ENCODE measurements around the gene CPVL. TPM values are rescaled to one million over a fixed set of nuclear protein-coding genes. Genes with fewer than 3 reads are reported as not detected.

CPVL gene
- total RNA-seq, 1 donor from 2014 or later: not detected

- H3K4me1 Mint-ChIP-seq (ENCODE audit: low read depth): peaks cover 5% of the 10 kb centered on the region
- no peaks in the 10 kb centered on the region for H3K36me3 Mint-ChIP-seq (ENCODE audit: low read depth)
- H3K4me3 Mint-ChIP-seq (ENCODE audit: low read depth): no peak overlapping the region
- intact Hi-C loops (cut with micrococcal nuclease): no loop called here
- H3K27ac Mint-ChIP-seq: no peak overlapping the region
- no peaks in the 10 kb centered on the region for H3K27me3 Mint-ChIP-seq (ENCODE audit: low read depth)
- no peaks in the 10 kb centered on the region for H3K9me3 Mint-ChIP-seq
- DNase-seq (ENCODE audit: low spot score): no peak
Measured at GRCh38 chr7:29040579-29040925, 105.8 kb downstream of the CPVL start.

- H3K27me3 Mint-ChIP-seq (ENCODE audit: low read depth): no peaks in the 10 kb centered on the region
- no peaks in the 10 kb centered on the region for H3K9me3 Mint-ChIP-seq
- H3K4me3 Mint-ChIP-seq (ENCODE audit: low read depth): no peak overlapping the region
- intact Hi-C loops (cut with micrococcal nuclease): no loop called here
- H3K36me3 Mint-ChIP-seq (ENCODE audit: low read depth): no peaks in the 10 kb centered on the region
- no peak overlapping the region for H3K27ac Mint-ChIP-seq
- peaks cover 8% of the 10 kb centered on the region for H3K4me1 Mint-ChIP-seq (ENCODE audit: low read depth)
- DNase-seq (ENCODE audit: low spot score): no peak
Measured at GRCh38 chr7:29039821-29040578, 106.3 kb downstream of the CPVL start.

GRCh38 chr7:29038463-29038862 is 107.9 kb downstream of the CPVL start:
- Mint-ChIP-seq H3K27ac (no peak overlapping the region), H3K4me3 (ENCODE audit: low read depth) (no peak overlapping the region)

GRCh38 chr7:29035044-29035740 is 111.1 kb downstream of the CPVL start:
- intact Hi-C loops (cut with micrococcal nuclease): no loop called here
- no peaks in the 10 kb centered on the region for H3K36me3 Mint-ChIP-seq (ENCODE audit: low read depth)

More at GRCh38 chr7:29038463-29038862, 107.9 kb downstream of the CPVL start:
- H3K4me1 Mint-ChIP-seq (ENCODE audit: low read depth): peaks cover 8% of the 10 kb centered on the region
- no peak for DNase-seq (ENCODE audit: low spot score)
- H3K27me3 Mint-ChIP-seq (ENCODE audit: low read depth): no peaks in the 10 kb centered on the region
- H3K36me3 Mint-ChIP-seq (ENCODE audit: low read depth): no peaks in the 10 kb centered on the region
- no peaks in the 10 kb centered on the region for H3K9me3 Mint-ChIP-seq
- intact Hi-C loops (cut with micrococcal nuclease): no loop called here

GRCh38 chr7:29033584-29033983 is 112.8 kb downstream of the CPVL start:
- intact Hi-C loops (cut with micrococcal nuclease): no loop called here
- H3K27ac Mint-ChIP-seq: no peak overlapping the region
- peaks cover 6% of the 10 kb centered on the region for H3K4me1 Mint-ChIP-seq (ENCODE audit: low read depth)
- no peaks in the 10 kb centered on the region for H3K9me3 Mint-ChIP-seq
- H3K4me3 Mint-ChIP-seq (ENCODE audit: low read depth): no peak overlapping the region
- H3K27me3 Mint-ChIP-seq (ENCODE audit: low read depth): no peaks in the 10 kb centered on the region
- H3K36me3 Mint-ChIP-seq (ENCODE audit: low read depth): no peaks in the 10 kb centered on the region
- DNase-seq (ENCODE audit: low spot score): no peak

More at GRCh38 chr7:29035044-29035740, 111.1 kb downstream of the CPVL start:
- peak overlapping the region; percentile 42 for H3K27ac Mint-ChIP-seq
- no peaks in the 10 kb centered on the region for H3K9me3 Mint-ChIP-seq
- no peak overlapping the region for H3K4me3 Mint-ChIP-seq (ENCODE audit: low read depth)
- peaks cover 8% of the 10 kb centered on the region for H3K4me1 Mint-ChIP-seq (ENCODE audit: low read depth)
- no peak for DNase-seq (ENCODE audit: low spot score)
- no peaks in the 10 kb centered on the region for H3K27me3 Mint-ChIP-seq (ENCODE audit: low read depth)

GRCh38 chr7:29032146-29032545 is 114.2 kb downstream of the CPVL start:
- intact Hi-C loops (cut with micrococcal nuclease): no loop called here
- no peaks in the 10 kb centered on the region for H3K36me3 Mint-ChIP-seq (ENCODE audit: low read depth)
- H3K9me3 Mint-ChIP-seq: peaks cover 6% of the 10 kb centered on the region
- no peaks in the 10 kb centered on the region for H3K27me3 Mint-ChIP-seq (ENCODE audit: low read depth)
- no peak overlapping the region for H3K27ac Mint-ChIP-seq
- H3K4me1 Mint-ChIP-seq (ENCODE audit: low read depth): peaks cover 6% of the 10 kb centered on the region
- no peak overlapping the region for H3K4me3 Mint-ChIP-seq (ENCODE audit: low read depth)
- DNase-seq (ENCODE audit: low spot score): no peak

GRCh38 chr7:29030781-29031275 is 115.5 kb downstream of the CPVL start:
- no peaks in the 10 kb centered on the region for H3K27me3 Mint-ChIP-seq (ENCODE audit: low read depth)

GRCh38 chr7:29022291-29022988 is 123.9 kb downstream of the CPVL start:
- Mint-ChIP-seq H3K27me3 (ENCODE audit: low read depth) (no peaks in the 10 kb centered on the region), H3K4me3 (ENCODE audit: low read depth) (no peak overlapping the region), H3K9me3 (peaks cover 26% of the 10 kb centered on the region), H3K27ac (no peak overlapping the region), H3K4me1 (ENCODE audit: low read depth) (no peaks in the 10 kb centered on the region), H3K36me3 (ENCODE audit: low read depth) (no peaks in the 10 kb centered on the region)
- DNase-seq (ENCODE audit: low spot score): no peak
- intact Hi-C loops (cut with micrococcal nuclease): no loop called here

More at GRCh38 chr7:29030781-29031275, 115.5 kb downstream of the CPVL start:
- peaks cover 14% of the 10 kb centered on the region for H3K9me3 Mint-ChIP-seq
- no peak overlapping the region for H3K27ac Mint-ChIP-seq
- H3K4me3 Mint-ChIP-seq (ENCODE audit: low read depth): no peak overlapping the region
- DNase-seq (ENCODE audit: low spot score): no peak
- no peaks in the 10 kb centered on the region for H3K36me3 Mint-ChIP-seq (ENCODE audit: low read depth)
- peaks cover 4% of the 10 kb centered on the region for H3K4me1 Mint-ChIP-seq (ENCODE audit: low read depth)
- intact Hi-C loops (cut with micrococcal nuclease): no loop called here

- Mint-ChIP-seq H3K4me3 (ENCODE audit: low read depth) (no peak overlapping the region), H3K4me1 (ENCODE audit: low read depth) (no peaks in the 10 kb centered on the region), H3K27ac (no peak overlapping the region), H3K36me3 (ENCODE audit: low read depth) (no peaks in the 10 kb centered on the region), H3K27me3 (ENCODE audit: low read depth) (no peaks in the 10 kb centered on the region), H3K9me3 (peaks cover 14% of the 10 kb centered on the region)
- intact Hi-C loops (cut with micrococcal nuclease): no loop called here
- no peak for DNase-seq (ENCODE audit: low spot score)
Measured at GRCh38 chr7:29019896-29020295, 126.4 kb downstream of the CPVL start.

GRCh38 chr7:29019387-29019786 is 127.0 kb downstream of the CPVL start:
- peaks cover 9% of the 10 kb centered on the region for H3K9me3 Mint-ChIP-seq

GRCh38 chr7:29017713-29018112 is 128.6 kb downstream of the CPVL start:
- no peaks in the 10 kb centered on the region for H3K36me3 Mint-ChIP-seq (ENCODE audit: low read depth)

More at GRCh38 chr7:29019387-29019786, 127.0 kb downstream of the CPVL start:
- DNase-seq (ENCODE audit: low spot score): no peak
- intact Hi-C loops (cut with micrococcal nuclease): no loop called here
- no peak overlapping the region for H3K4me3 Mint-ChIP-seq (ENCODE audit: low read depth)
- no peaks in the 10 kb centered on the region for H3K27me3 Mint-ChIP-seq (ENCODE audit: low read depth)
- H3K4me1 Mint-ChIP-seq (ENCODE audit: low read depth): no peaks in the 10 kb centered on the region
- no peaks in the 10 kb centered on the region for H3K36me3 Mint-ChIP-seq (ENCODE audit: low read depth)
- H3K27ac Mint-ChIP-seq: no peak overlapping the region

GRCh38 chr7:29014725-29015124 is 131.6 kb downstream of the CPVL start:
- DNase-seq (ENCODE audit: low spot score): no peak
- no peaks in the 10 kb centered on the region for H3K9me3 Mint-ChIP-seq
- no peak overlapping the region for H3K27ac Mint-ChIP-seq
- intact Hi-C loops (cut with micrococcal nuclease): no loop called here
- no peaks in the 10 kb centered on the region for H3K27me3 Mint-ChIP-seq (ENCODE audit: low read depth)
- H3K4me1 Mint-ChIP-seq (ENCODE audit: low read depth): no peaks in the 10 kb centered on the region
- no peaks in the 10 kb centered on the region for H3K36me3 Mint-ChIP-seq (ENCODE audit: low read depth)
- H3K4me3 Mint-ChIP-seq (ENCODE audit: low read depth): no peak overlapping the region

More at GRCh38 chr7:29017713-29018112, 128.6 kb downstream of the CPVL start:
- Mint-ChIP-seq H3K27ac (no peak overlapping the region), H3K9me3 (no peaks in the 10 kb centered on the region), H3K27me3 (ENCODE audit: low read depth) (no peaks in the 10 kb centered on the region), H3K4me1 (ENCODE audit: low read depth) (no peaks in the 10 kb centered on the region), H3K4me3 (ENCODE audit: low read depth) (no peak overlapping the region)
- intact Hi-C loops (cut with micrococcal nuclease): no loop called here
- DNase-seq (ENCODE audit: low spot score): no peak

- no peaks in the 10 kb centered on the region for H3K9me3 Mint-ChIP-seq
- no peak overlapping the region for H3K4me3 Mint-ChIP-seq (ENCODE audit: low read depth)
- H3K36me3 Mint-ChIP-seq (ENCODE audit: low read depth): no peaks in the 10 kb centered on the region
- H3K27ac Mint-ChIP-seq: no peak overlapping the region
- H3K27me3 Mint-ChIP-seq (ENCODE audit: low read depth): no peaks in the 10 kb centered on the region
- intact Hi-C loops (cut with micrococcal nuclease): no loop called here
- DNase-seq (ENCODE audit: low spot score): no peak
- no peaks in the 10 kb centered on the region for H3K4me1 Mint-ChIP-seq (ENCODE audit: low read depth)
Measured at GRCh38 chr7:29013931-29014330, 132.4 kb downstream of the CPVL start.
